HepG2 (cell line): ENCODE results near the gene TUBGCP5.

ENCODE experiments used
- ATF6 ChIP-seq: sonication (generic); formaldehyde crosslinking; conservative IDR thresholded peaks from 2 replicates; pipeline ENCODE4 v1.4.0; 2020; ENCODE audit warnings: missing genetic modification reagents
- ATRX ChIP-seq: sonication (generic); formaldehyde crosslinking; IDR thresholded peaks from 2 replicates; pipeline ENCODE4 v1.4.0; 2020; ENCODE audit warnings: missing genetic modification reagents, borderline replicate concordance
- CBFB ChIP-seq: sonication (generic); formaldehyde crosslinking; IDR thresholded peaks from 2 replicates; pipeline ENCODE4 v1.4.0; 2020; ENCODE audit warnings: missing genetic modification reagents
- CTCF ChIP-seq: sonication (generic); formaldehyde crosslinking; IDR thresholded peaks from 2 replicates; pipeline ENCODE4 v1.5.0; 2020; ENCODE audit warnings: mild to moderate bottlenecking, missing genetic modification reagents, moderate library complexity
- ISX ChIP-seq: sonication (generic); formaldehyde crosslinking; conservative IDR thresholded peaks from 2 replicates; pipeline ENCODE4 v1.5.0; 2020; ENCODE audit warnings: missing genetic modification reagents
- JUNB ChIP-seq: sonication (generic); formaldehyde crosslinking; IDR thresholded peaks from 2 replicates; pipeline ENCODE4 v1.8.0; 2022; ENCODE audit warnings: missing genetic modification reagents, mild to moderate bottlenecking, borderline replicate concordance
- JUND ChIP-seq: sonication (generic); formaldehyde crosslinking; IDR thresholded peaks from 2 replicates; pipeline ENCODE4 v1.8.0; 2022; ENCODE audit warnings: mild to moderate bottlenecking, missing genetic modification reagents
- PHF21A ChIP-seq: sonication (generic); formaldehyde crosslinking; IDR thresholded peaks from 2 replicates; pipeline ENCODE4 v1.5.0; 2020; ENCODE audit warnings: mild to moderate bottlenecking, missing genetic modification reagents
- POLR2A ChIP-seq, 2 experiments: IDR thresholded peaks; 2 replicates each; pipeline ENCODE4 v1.6.1; 2011; ENCODE audit warnings: low read depth in 2 of 2, low read length in 2 of 2, mild to moderate bottlenecking in 1 of 2, moderate library complexity in 1 of 2; ENCODE audit not compliant: insufficient read depth in 1 of 2
- RFX5 ChIP-seq: IDR thresholded peaks from 2 replicates; pipeline ENCODE4 v1.6.1; 2011; ENCODE audit warnings: low read depth, low read length, improper control_type of control experiment
- RXRA ChIP-seq: sonication (generic); formaldehyde crosslinking; IDR thresholded peaks from 2 replicates; pipeline ENCODE4 v1.5.1; 2020; ENCODE audit warnings: missing genetic modification reagents
- SUZ12 ChIP-seq: fragments of 150-350 bp; IDR thresholded peaks from 2 replicates; pipeline ENCODE4 v1.6.1; 2014; ENCODE audit warnings: low read depth, low read length
- ZNF329 ChIP-seq: sonication (generic); formaldehyde crosslinking; IDR thresholded peaks from 2 replicates; pipeline ENCODE4 v1.9.0; 2021; ENCODE audit warnings: low read depth, mild to moderate bottlenecking, missing genetic modification reagents
- ZNF574 ChIP-seq: sonication (generic); formaldehyde crosslinking; IDR thresholded peaks from 2 replicates; pipeline ENCODE4 v1.4.0; 2020; ENCODE audit warnings: missing genetic modification reagents

- TF ChIP-seq ATRX (CRISPR knock-in tag) (no peak), PHF21A (CRISPR knock-in tag) (peak; percentile 64), RFX5 (no peak), CBFB (CRISPR knock-in tag) (no peak), ISX (CRISPR knock-in tag) (no peak), POLR2A (IDR thresholded peaks at IDR 0.05; ENCODE audit: insufficient read depth in 1 of 2, low read depth in 2 of 2, low read length in 2 of 2) (no peak), SUZ12 (no peak), ZNF329 (no peak), ZNF574 (CRISPR knock-in tag) (no peak), JUNB (CRISPR knock-in tag) (no peak), ATF6 (CRISPR knock-in tag) (no peak), JUND (no peak), CTCF (CRISPR knock-in tag) (no peak), RXRA (CRISPR knock-in tag) (no peak)
Measured at GRCh38 chr15:22973286-22973685, 66.1 kb downstream of the TUBGCP5 start.
